Sigmoid colon (tissue), 7 donors: ENCODE data around the gene POFUT1. TPM values are rescaled to one million over a fixed set of nuclear protein-coding genes. Genes with fewer than 3 reads are reported as not detected.
A peak's percentile ranks its signal among the peaks of the same experiment; 100 is the strongest.

Source experiments
- DNase-seq: peaks from one replicate; pipeline ENCODE4 v3.0.0-alpha.2; 2019
- H3K27ac ChIP-seq, 4 donors: fragments of 200-600 bp; sonication (generic); one replicate each; pipeline ENCODE4 v1.5.1; 2016 to 2019; ENCODE audit warnings: mild to moderate bottlenecking in 1 of 4
- H3K27me3 ChIP-seq, 3 donors: fragments of 200-600 bp; sonication (generic); one replicate each; pipeline ENCODE4 v1.5.1; 2019; ENCODE audit warnings: mild to moderate bottlenecking in 1 of 3
- H3K36me3 ChIP-seq, 4 donors: fragments of 200-600 bp; sonication (generic); one replicate each; pipeline ENCODE4 v1.5.1; 2016 to 2019
- H3K4me1 ChIP-seq, 4 donors: fragments of 200-600 bp; sonication (generic); one replicate each; pipeline ENCODE4 v1.5.1; 2017 to 2019
- H3K4me3 ChIP-seq, 4 donors: fragments of 200-600 bp; sonication (generic); one replicate each; pipeline ENCODE4 v1.5.1; 2017 to 2019; ENCODE audit warnings: mild to moderate bottlenecking in 2 of 4, moderate library complexity in 1 of 4
- H3K9me3 ChIP-seq, 4 donors: fragments of 200-600 bp in 3 of 4; sonication (generic) in 3 of 4; one replicate each; pipeline versions ENCODE4 v1.5.1 to v1.6.1; 2013 to 2019
- CTCF ChIP-seq, 4 experiments: fragments of 450-650 bp in 3 of 4; fragments of 200-600 bp in 1 of 4; IDR thresholded peaks; one replicate each; pipeline ENCODE4 v1.5.1; 2016 to 2019; ENCODE audit warnings: antibody characterized with exemption in 4 of 4, mild to moderate bottlenecking in 3 of 4, moderate library complexity in 2 of 4
- EP300 ChIP-seq, 4 donors: sonication (generic); formaldehyde crosslinking; IDR thresholded peaks; one replicate each; pipeline ENCODE4 v1.6.1; 2017; ENCODE audit warnings: antibody characterized with exemption in 4 of 4
- POLR2A ChIP-seq, 2 donors: fragments of 450-650 bp; IDR thresholded peaks; one replicate each; pipeline ENCODE4 v1.6.1; 2016; ENCODE audit warnings: antibody characterized with exemption in 2 of 2, mild to moderate bottlenecking in 2 of 2, moderate library complexity in 2 of 2
- POLR2AphosphoS5 ChIP-seq, 4 donors: sonication (generic); formaldehyde crosslinking; IDR thresholded peaks; one replicate each; pipeline ENCODE4 v1.6.1; 2017; ENCODE audit warnings: antibody characterized with exemption in 4 of 4
- WGBS, 2 donors: extraction: QIAGEN DNeasy Blood & Tissue Kit; methylation state at CpG; one replicate each; pipeline ENCODE4 v1.1.7; 2013; 5-methylcytosine and 5-hydroxymethylcytosine counted together
- intact Hi-C: fragments of 100-400 bp; cut with DNase I; formaldehyde crosslinking; loops from one replicate; pipeline ENCODE4 v1.15.1; 2023
- polyA plus RNA-seq, 3 donors: library from polyadenylated mRNA; stranded (reverse); fragments of 200-250 nt; gene quantifications; one replicate each; pipeline ENCODE4 v1.2.3, GENCODE V29; 2013
- total RNA-seq, 4 donors: library from RNA; depleted of rRNA; stranded (reverse); fragments of >200 nt; gene quantifications; one replicate each; pipeline ENCODE4 v1.1.0, GENCODE V29; 2016
- donor health status: healthy with polysubstance abuse.
- donor health status: Bipolar disorder and iron deficiency.
- donor health status: healthy.

The POFUT1 gene
- total and polyA plus RNA-seq, 7 donors, result 7.2 to 31.6 (median 25.3) TPM

GRCh38 chr20:32224463-32224862 is 16.8 kb downstream of the POFUT1 start:
- WGBS, 2 donors, result 41 to 82% methylated on average over 4 of the region's 4 CpGs
- Histone ChIP-seq H3K27me3 (no peaks in the 10 kb centered on the region), H3K36me3 (peaks cover 4 to 65% (median 45%) of the 10 kb centered on the region in 4 donors), H3K9me3 (no peaks in the 10 kb centered on the region), H3K27ac (no peak overlapping the region), H3K4me1 (no peaks in the 10 kb centered on the region), H3K4me3 (no peak overlapping the region)
- intact Hi-C loops, result no loop called here
- DNase-seq, result no peak
- TF ChIP-seq EP300 (IDR thresholded peaks at IDR 0.05) (no peak), CTCF (IDR thresholded peaks at IDR 0.05) (no peak), POLR2A (IDR thresholded peaks at IDR 0.05) (no peak), POLR2AphosphoS5 (IDR thresholded peaks at IDR 0.05) (no peak)

- intact Hi-C loops, result no loop called here
- no peak overlapping the region for H3K27ac ChIP-seq
- no peak overlapping the region for H3K4me3 ChIP-seq
- TF ChIP-seq POLR2AphosphoS5 (IDR thresholded peaks at IDR 0.05) (no peak), EP300 (IDR thresholded peaks at IDR 0.05) (no peak), CTCF (IDR thresholded peaks at IDR 0.05) (no peak), POLR2A (IDR thresholded peaks at IDR 0.05) (no peak)
- DNase-seq, result no peak
- 19 to 70% methylated on average over 1 of the region's 1 CpG for WGBS, 2 donors
- no peaks in the 10 kb centered on the region for H3K27me3 ChIP-seq
- no peaks in the 10 kb centered on the region for H3K4me1 ChIP-seq
- no peaks in the 10 kb centered on the region for H3K9me3 ChIP-seq
- peaks cover 4 to 67% (median 47%) of the 10 kb centered on the region in 4 donors for H3K36me3 ChIP-seq
Measured at GRCh38 chr20:32226391-32226790, 18.7 kb downstream of the POFUT1 start.

GRCh38 chr20:32227306-32227705 is 19.6 kb downstream of the POFUT1 start:
- no peak for DNase-seq
- Histone ChIP-seq H3K9me3 (no peaks in the 10 kb centered on the region), H3K27ac (peak overlapping the region in 1 of 4 donors; percentile 29), H3K27me3 (no peaks in the 10 kb centered on the region), H3K36me3 (peaks cover 4 to 70% (median 42%) of the 10 kb centered on the region in 4 donors), H3K4me1 (no peaks in the 10 kb centered on the region), H3K4me3 (no peak overlapping the region)
- intact Hi-C loops, result no loop called here
- TF ChIP-seq EP300 (IDR thresholded peaks at IDR 0.05), result no peak
- TF ChIP-seq POLR2AphosphoS5 (IDR thresholded peaks at IDR 0.05), result no peak
- no peak for TF ChIP-seq CTCF (IDR thresholded peaks at IDR 0.05)
- TF ChIP-seq POLR2A (IDR thresholded peaks at IDR 0.05), result no peak
- WGBS, 2 donors, result 21 to 74% methylated on average over 7 of the region's 7 CpGs

GRCh38 chr20:32227744-32228688 is 20.3 kb downstream of the POFUT1 start:
- H3K9me3 ChIP-seq, result no peaks in the 10 kb centered on the region
- H3K27me3 ChIP-seq, result no peaks in the 10 kb centered on the region
- H3K36me3 ChIP-seq, result peaks cover 4 to 70% (median 40%) of the 10 kb centered on the region in 4 donors
- no peak for DNase-seq
- H3K4me1 ChIP-seq, result no peaks in the 10 kb centered on the region
- H3K27ac ChIP-seq, result peak overlapping the region in 1 of 4 donors; percentile 29
- 18 to 72% methylated on average over 22 of the region's 22 CpGs for WGBS, 2 donors
- intact Hi-C loops, result no loop called here
- H3K4me3 ChIP-seq, result no peak overlapping the region
- TF ChIP-seq POLR2A (IDR thresholded peaks at IDR 0.05) (no peak), CTCF (IDR thresholded peaks at IDR 0.05) (no peak)
